ENCODE measurements around the gene ARHGAP29. TPM values are rescaled to one million over a fixed set of nuclear protein-coding genes. Genes with fewer than 3 reads are reported as not detected.

Gene ARHGAP29
- total and polyA plus RNA-seq, 2 experiments from 2014 or later, result 9.6 to 22.3 TPM

- WGBS (ENCODE audit: low lambda C conversion rate, missing lambda C conversion rate), result 89% methylated on average over 2 of the region's 2 CpGs
- H3K9me2 ChIP-seq (replicated peaks; ENCODE audit: insufficient read depth), result no peaks in the 10 kb centered on the region
- H3K4me2 ChIP-seq, result no peak overlapping the region
- no peaks in the 10 kb centered on the region for H3K27me3 ChIP-seq
- no peaks in the 10 kb centered on the region for H4K20me1 ChIP-seq (ENCODE audit: insufficient read depth, poor library complexity, severe bottlenecking)
- no peak overlapping the region for H2AFZ ChIP-seq
- peaks cover 4% of the 10 kb centered on the region for H3K79me2 ChIP-seq
- no peak overlapping the region for H3K27ac ChIP-seq
- H3K9me3 ChIP-seq (ENCODE audit: low read depth), result no peaks in the 10 kb centered on the region
- no peak overlapping the region for H3K4me3 ChIP-seq
- no peak for TF ChIP-seq CTCF (IDR thresholded peaks at IDR 0.05; ENCODE audit: poor library complexity)
- no peak for TF ChIP-seq EZH2phosphoT487 (IDR thresholded peaks at IDR 0.05; ENCODE audit: low read depth, severe bottlenecking, unreplicated experiment)
- no peak for TF ChIP-seq EZH2 (IDR thresholded peaks at IDR 0.05; ENCODE audit: borderline replicate concordance)
- no peak for DNase-seq (ENCODE audit: low spot score)
- H3K4me1 ChIP-seq (ENCODE audit: insufficient read depth), result no peaks in the 10 kb centered on the region
- H3K36me3 ChIP-seq (replicated peaks; ENCODE audit: insufficient read depth, low read depth), result no peaks in the 10 kb centered on the region
Measured at GRCh38 chr1:94199398-94199797, 38.0 kb downstream of the ARHGAP29 start.

GRCh38 chr1:94194079-94194865, 43.1 kb downstream of the ARHGAP29 start:
- no peak for DNase-seq (ENCODE audit: low spot score)
- Histone ChIP-seq H3K79me2 (peaks cover 4% of the 10 kb centered on the region), H4K20me1 (ENCODE audit: insufficient read depth, poor library complexity, severe bottlenecking) (no peaks in the 10 kb centered on the region), H3K4me2 (no peak overlapping the region), H3K4me1 (ENCODE audit: insufficient read depth) (no peaks in the 10 kb centered on the region), H3K9me2 (replicated peaks; ENCODE audit: insufficient read depth) (no peaks in the 10 kb centered on the region), H3K36me3 (replicated peaks; ENCODE audit: insufficient read depth, low read depth) (no peaks in the 10 kb centered on the region), H3K27me3 (no peaks in the 10 kb centered on the region), H3K4me3 (no peak overlapping the region), H3K27ac (no peak overlapping the region), H2AFZ (no peak overlapping the region), H3K9me3 (ENCODE audit: low read depth) (no peaks in the 10 kb centered on the region)
- TF ChIP-seq EZH2 (IDR thresholded peaks at IDR 0.05; ENCODE audit: borderline replicate concordance) (no peak), CTCF (IDR thresholded peaks at IDR 0.05; ENCODE audit: poor library complexity) (no peak), EZH2phosphoT487 (IDR thresholded peaks at IDR 0.05; ENCODE audit: low read depth, severe bottlenecking, unreplicated experiment) (no peak)
- WGBS (ENCODE audit: low lambda C conversion rate, missing lambda C conversion rate), result 97% methylated on average over 2 of the region's 2 CpGs

- Histone ChIP-seq H4K20me1 (ENCODE audit: insufficient read depth, poor library complexity, severe bottlenecking) (no peaks in the 10 kb centered on the region), H3K4me1 (ENCODE audit: insufficient read depth) (no peaks in the 10 kb centered on the region), H3K4me3 (no peak overlapping the region), H3K36me3 (replicated peaks; ENCODE audit: insufficient read depth, low read depth) (no peaks in the 10 kb centered on the region), H3K27ac (no peak overlapping the region), H2AFZ (no peak overlapping the region), H3K27me3 (no peaks in the 10 kb centered on the region), H3K9me3 (ENCODE audit: low read depth) (no peaks in the 10 kb centered on the region), H3K4me2 (no peak overlapping the region), H3K79me2 (peaks cover 4% of the 10 kb centered on the region), H3K9me2 (replicated peaks; ENCODE audit: insufficient read depth) (no peaks in the 10 kb centered on the region)
- TF ChIP-seq CTCF (IDR thresholded peaks at IDR 0.05; ENCODE audit: poor library complexity) (no peak), EZH2 (IDR thresholded peaks at IDR 0.05; ENCODE audit: borderline replicate concordance) (no peak), EZH2phosphoT487 (IDR thresholded peaks at IDR 0.05; ENCODE audit: low read depth, severe bottlenecking, unreplicated experiment) (no peak)
- WGBS (ENCODE audit: low lambda C conversion rate, missing lambda C conversion rate), result 78% methylated on average over 1 of the region's 1 CpG
- DNase-seq (ENCODE audit: low spot score), result no peak
Measured at GRCh38 chr1:94193128-94193527, 44.3 kb downstream of the ARHGAP29 start.
